ENCODE data around the gene TMCO4.
"Not testable (repeated sequence)": the region's sequence is repeated elsewhere in the genome, so short reads cannot be mapped to it uniquely, and the experiment has no call there.

DNA sequence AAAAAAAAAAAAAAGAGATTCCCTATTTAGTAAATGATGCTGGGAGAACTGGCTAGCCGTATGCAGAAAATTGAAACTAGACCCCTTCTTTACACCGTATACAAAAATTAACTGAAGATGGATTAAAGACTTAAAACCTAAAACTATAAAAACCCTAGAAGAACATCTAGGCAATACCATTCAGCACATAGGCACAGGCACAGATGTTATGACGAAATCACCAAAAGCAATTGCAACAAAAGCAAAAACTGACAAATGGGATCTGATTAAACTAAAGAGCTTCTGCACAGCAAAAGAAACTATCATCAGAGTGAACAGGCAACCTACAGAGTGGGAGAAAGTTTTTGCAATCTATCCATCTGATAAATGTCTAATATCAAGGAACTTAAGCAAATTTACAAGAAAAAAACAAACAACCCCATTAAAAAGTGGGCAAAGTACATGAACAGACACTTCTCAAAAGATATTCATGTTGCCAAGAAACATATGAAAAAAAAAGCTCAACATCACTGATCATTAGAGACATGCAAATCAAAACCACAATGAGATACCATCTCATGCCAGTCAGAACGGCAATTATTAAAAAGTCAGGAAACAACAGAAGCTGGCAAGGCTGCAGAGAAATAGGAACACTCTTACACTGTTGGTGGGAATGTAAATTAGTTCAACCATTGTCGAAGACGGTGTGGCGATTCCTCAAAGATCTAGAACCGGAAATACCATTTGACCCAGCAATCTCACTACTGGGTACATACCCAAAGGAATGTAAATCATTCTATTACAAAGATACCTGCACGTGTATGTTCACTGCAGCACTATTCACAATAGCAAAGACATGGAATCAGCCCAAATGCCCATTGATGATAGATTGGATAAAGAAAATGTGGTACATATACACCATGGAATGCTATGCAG lies 9.4 kb downstream of the TMCO4 start:
- not testable (repeated sequence) for TF ChIP-seq POLR2AphosphoS5 (IDR thresholded peaks at IDR 0.05; ENCODE audit: low read length); CTCF (IDR thresholded peaks at IDR 0.05 in 2 of 3, conservative IDR thresholded peaks at IDR 0.05 in 1 of 3; ENCODE audit: control insufficient read depth in 2 of 3, extremely low read depth in 1 of 3, insufficient read depth in 1 of 3, low read depth in 3 of 3, low read length in 3 of 3); RCOR1 (conservative IDR thresholded peaks at IDR 0.05; ENCODE audit: low read depth, low read length); POLR2A (IDR thresholded peaks at IDR 0.05; ENCODE audit: low read depth, low read length); RAD21 (IDR thresholded peaks at IDR 0.05; ENCODE audit: insufficient read depth, low read depth, low read length); ZNF274 (IDR thresholded peaks at IDR 0.05; ENCODE audit: insufficient read depth, insufficient read length)
- TF ChIP-seq, protein P1, sequence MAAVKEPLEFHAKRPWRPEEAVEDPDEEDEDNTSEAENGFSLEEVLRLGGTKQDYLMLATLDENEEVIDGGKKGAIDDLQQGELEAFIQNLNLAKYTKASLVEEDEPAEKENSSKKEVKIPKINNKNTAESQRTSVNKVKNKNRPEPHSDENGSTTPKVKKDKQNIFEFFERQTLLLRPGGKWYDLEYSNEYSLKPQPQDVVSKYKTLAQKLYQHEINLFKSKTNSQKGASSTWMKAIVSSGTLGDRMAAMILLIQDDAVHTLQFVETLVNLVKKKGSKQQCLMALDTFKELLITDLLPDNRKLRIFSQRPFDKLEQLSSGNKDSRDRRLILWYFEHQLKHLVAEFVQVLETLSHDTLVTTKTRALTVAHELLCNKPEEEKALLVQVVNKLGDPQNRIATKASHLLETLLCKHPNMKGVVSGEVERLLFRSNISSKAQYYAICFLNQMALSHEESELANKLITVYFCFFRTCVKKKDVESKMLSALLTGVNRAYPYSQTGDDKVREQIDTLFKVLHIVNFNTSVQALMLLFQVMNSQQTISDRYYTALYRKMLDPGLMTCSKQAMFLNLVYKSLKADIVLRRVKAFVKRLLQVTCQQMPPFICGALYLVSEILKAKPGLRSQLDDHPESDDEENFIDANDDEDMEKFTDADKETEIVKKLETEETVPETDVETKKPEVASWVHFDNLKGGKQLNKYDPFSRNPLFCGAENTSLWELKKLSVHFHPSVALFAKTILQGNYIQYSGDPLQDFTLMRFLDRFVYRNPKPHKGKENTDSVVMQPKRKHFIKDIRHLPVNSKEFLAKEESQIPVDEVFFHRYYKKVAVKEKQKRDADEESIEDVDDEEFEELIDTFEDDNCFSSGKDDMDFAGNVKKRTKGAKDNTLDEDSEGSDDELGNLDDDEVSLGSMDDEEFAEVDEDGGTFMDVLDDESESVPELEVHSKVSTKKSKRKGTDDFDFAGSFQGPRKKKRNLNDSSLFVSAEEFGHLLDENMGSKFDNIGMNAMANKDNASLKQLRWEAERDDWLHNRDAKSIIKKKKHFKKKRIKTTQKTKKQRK (IDR thresholded peaks at IDR 0.05; ENCODE audit: low read depth, low read length): not testable (repeated sequence)
